Panc1 (cell line): Measurements from ENCODE around the gene LDB3.

Source experiments
- CTCF ChIP-seq: fragments of 450-650 bp; IDR thresholded peaks from 2 replicates; pipeline ENCODE4 v1.5.1; 2017; ENCODE audit warnings: mild to moderate bottlenecking
- POLR2AphosphoS5 ChIP-seq: IDR thresholded peaks from 2 replicates; pipeline ENCODE4 v1.6.1; 2012; ENCODE audit warnings: mild to moderate bottlenecking, low read depth, low read length, moderate library complexity
- SIN3A ChIP-seq: IDR thresholded peaks from 2 replicates; pipeline ENCODE4 v1.6.1; 2012; ENCODE audit warnings: low read depth, mild to moderate bottlenecking, low read length, moderate library complexity, borderline replicate concordance; ENCODE audit not compliant: insufficient read depth
- TCF7L2 ChIP-seq: IDR thresholded peaks from 2 replicates; pipeline ENCODE4 v1.6.1; 2011; ENCODE audit warnings: mild to moderate bottlenecking, low read depth, low read length, inconsistent platforms

GRCh38 chr10:86663046-86663345 lies 5.3 kb upstream of the LDB3 start:
- no peak for TF ChIP-seq CTCF
- TF ChIP-seq SIN3A = no peak
- TF ChIP-seq TCF7L2 = no peak
- no peak for TF ChIP-seq POLR2AphosphoS5
